Measurements from ENCODE around the gene C18orf32.
"Not testable (repeated sequence)": the region's sequence is repeated elsewhere in the genome, so short reads cannot be mapped to it uniquely, and the experiment has no call there.

Gene C18orf32

GRCh38 chr18:49459404-49460171 lies 27.4 kb downstream of the C18orf32 start:
- H3K4me3 ChIP-seq (ENCODE audit: low read depth, low read length): peak overlapping the region; percentile 90
- no peak for DNase-seq (ENCODE audit: low read depth)
- TF ChIP-seq, protein P1, sequence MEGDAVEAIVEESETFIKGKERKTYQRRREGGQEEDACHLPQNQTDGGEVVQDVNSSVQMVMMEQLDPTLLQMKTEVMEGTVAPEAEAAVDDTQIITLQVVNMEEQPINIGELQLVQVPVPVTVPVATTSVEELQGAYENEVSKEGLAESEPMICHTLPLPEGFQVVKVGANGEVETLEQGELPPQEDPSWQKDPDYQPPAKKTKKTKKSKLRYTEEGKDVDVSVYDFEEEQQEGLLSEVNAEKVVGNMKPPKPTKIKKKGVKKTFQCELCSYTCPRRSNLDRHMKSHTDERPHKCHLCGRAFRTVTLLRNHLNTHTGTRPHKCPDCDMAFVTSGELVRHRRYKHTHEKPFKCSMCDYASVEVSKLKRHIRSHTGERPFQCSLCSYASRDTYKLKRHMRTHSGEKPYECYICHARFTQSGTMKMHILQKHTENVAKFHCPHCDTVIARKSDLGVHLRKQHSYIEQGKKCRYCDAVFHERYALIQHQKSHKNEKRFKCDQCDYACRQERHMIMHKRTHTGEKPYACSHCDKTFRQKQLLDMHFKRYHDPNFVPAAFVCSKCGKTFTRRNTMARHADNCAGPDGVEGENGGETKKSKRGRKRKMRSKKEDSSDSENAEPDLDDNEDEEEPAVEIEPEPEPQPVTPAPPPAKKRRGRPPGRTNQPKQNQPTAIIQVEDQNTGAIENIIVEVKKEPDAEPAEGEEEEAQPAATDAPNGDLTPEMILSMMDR (IDR thresholded peaks at IDR 0.05; ENCODE audit: control insufficient read depth, extremely low read depth, insufficient read depth): no peak

DNA sequence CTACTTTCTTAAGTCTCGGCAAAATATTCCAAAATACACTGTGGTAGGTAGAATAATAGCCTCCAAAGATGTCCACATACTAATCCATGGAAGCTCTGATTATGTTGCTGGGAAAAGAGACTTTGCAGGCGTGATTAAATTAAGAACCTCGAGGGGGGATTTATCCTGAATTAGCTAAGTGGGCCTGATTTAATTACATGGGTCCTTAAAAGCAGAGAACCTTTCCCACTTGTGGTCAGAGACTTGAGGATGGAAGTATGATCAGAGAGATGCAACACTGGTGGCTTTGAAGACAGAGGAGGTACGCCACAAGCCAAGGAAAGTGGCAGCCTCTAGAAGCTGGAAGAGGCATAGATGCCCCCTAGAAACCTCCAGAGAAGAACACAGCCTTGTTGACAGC lies 29.4 kb downstream of the C18orf32 start:
- no peak overlapping the region for H3K4me3 ChIP-seq (ENCODE audit: low read depth, low read length)
- TF ChIP-seq, protein P1 (IDR thresholded peaks at IDR 0.05; ENCODE audit: control insufficient read depth, extremely low read depth, insufficient read depth): no peak
- DNase-seq (ENCODE audit: low read depth): no peak

DNA sequence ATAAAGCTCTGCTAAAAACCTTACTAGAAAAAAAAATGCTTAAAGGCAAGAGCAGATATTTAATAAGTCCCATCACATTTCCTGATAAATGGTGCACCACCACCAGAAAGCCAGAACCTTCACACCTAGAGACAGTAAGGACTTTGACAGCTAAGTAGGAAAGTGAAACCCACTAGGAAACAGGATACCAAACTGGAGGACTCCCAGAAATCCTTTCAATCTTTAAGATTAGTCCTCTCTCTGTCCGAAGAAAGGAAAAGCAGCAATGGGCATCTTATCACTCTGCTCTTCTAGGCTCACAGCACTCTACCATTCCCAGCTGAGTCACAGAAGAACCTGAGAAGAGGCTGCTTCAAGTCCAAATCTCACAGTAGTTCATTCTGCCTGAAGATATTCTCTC lies 30.2 kb downstream of the C18orf32 start:
- TF ChIP-seq, protein P1 (IDR thresholded peaks at IDR 0.05; ENCODE audit: control insufficient read depth, extremely low read depth, insufficient read depth): no peak
- no peak for DNase-seq (ENCODE audit: low read depth)
- H3K4me3 ChIP-seq (ENCODE audit: low read depth, low read length): no peak overlapping the region

- not testable (repeated sequence) for H3K4me3 ChIP-seq (ENCODE audit: low read depth, low read length); DNase-seq (ENCODE audit: low read depth)
Observed at GRCh38 chr18:49452534-49452933, 34.5 kb downstream of the C18orf32 start.

- TF ChIP-seq, protein P1 (IDR thresholded peaks at IDR 0.05; ENCODE audit: control insufficient read depth, extremely low read depth, insufficient read depth): peak; percentile 52
- peak; percentile 36 for DNase-seq (ENCODE audit: low read depth)
- H3K4me3 ChIP-seq (ENCODE audit: low read depth, low read length): no peak overlapping the region
Observed at GRCh38 chr18:49447810-49448745, 39.0 kb downstream of the C18orf32 start.

DNA sequence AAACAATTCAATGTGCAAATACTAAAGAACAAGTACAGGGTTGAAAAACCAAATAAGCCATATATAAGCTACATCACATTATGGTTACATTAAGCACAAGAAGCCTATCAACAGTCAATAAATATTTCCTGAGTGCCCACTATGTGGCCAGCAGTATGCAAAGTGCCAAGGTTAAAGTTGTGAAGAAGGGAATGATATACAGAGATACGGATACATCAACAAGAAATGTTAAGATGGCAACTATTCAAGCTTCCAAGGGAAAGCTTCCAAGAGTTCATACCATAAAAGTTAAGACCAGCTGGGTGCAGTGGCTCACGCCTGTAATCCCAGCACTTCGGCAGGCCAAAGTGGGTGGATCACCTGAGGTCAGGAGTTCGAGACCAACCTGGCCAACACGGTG lies 40.6 kb downstream of the C18orf32 start:
- H3K4me3 ChIP-seq (ENCODE audit: low read depth, low read length): no peak overlapping the region
- TF ChIP-seq, protein P1 (IDR thresholded peaks at IDR 0.05; ENCODE audit: control insufficient read depth, extremely low read depth, insufficient read depth): no peak
- DNase-seq (ENCODE audit: low read depth): peak; percentile 70

GRCh38 chr18:49444581-49444980 lies 42.5 kb downstream of the C18orf32 start:
- TF ChIP-seq, protein P1 (IDR thresholded peaks at IDR 0.05; ENCODE audit: control insufficient read depth, extremely low read depth, insufficient read depth): no peak
- no peak overlapping the region for H3K4me3 ChIP-seq (ENCODE audit: low read depth, low read length)
- DNase-seq (ENCODE audit: low read depth): no peak
